GM18511 (cell line): ENCODE data around the gene HAT1.

ENCODE experiments used
- ATAC-seq: cut with Tn5 transposase; IDR thresholded peaks from one replicate; pipeline ENCODE4 v1.9.1; 2021; ENCODE audit warnings: mild to moderate bottlenecking, moderate library complexity; ENCODE audit not compliant: unreplicated experiment

Gene HAT1

DNA sequence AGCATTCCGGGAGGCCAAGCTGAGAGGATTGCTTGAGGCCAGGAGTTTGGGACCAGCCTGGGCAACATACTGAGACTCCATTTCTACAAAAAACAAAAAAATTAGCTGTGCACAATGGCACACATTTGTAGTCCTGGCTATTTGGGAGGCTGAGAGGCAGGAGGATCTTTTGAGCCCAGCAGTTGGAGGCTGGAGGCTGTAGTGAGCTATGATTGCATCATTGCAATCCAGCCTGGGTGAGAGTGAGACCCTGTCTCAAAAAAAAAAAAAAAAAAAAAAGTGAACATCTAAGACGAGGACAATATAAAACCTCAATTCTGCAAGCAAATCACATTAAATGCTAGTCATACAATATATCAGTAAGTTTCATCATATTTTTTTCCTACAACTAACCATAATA, 2.8 kb upstream of the HAT1 start:
- ATAC-seq: no peak

DNA sequence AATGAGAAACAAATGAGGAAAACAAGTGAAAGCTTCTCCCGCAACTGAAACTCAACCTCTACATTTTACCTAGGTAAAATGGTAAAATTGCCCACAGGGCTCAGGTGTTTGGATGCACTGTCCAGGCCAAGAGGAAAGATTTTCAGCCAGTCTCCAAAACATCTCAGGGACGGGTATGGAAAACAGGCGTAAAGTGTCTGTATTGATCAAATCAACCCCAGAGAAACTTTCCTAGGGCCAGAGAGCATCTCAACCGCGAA, 361 bp upstream of the HAT1 start:
- no peak for ATAC-seq

DNA sequence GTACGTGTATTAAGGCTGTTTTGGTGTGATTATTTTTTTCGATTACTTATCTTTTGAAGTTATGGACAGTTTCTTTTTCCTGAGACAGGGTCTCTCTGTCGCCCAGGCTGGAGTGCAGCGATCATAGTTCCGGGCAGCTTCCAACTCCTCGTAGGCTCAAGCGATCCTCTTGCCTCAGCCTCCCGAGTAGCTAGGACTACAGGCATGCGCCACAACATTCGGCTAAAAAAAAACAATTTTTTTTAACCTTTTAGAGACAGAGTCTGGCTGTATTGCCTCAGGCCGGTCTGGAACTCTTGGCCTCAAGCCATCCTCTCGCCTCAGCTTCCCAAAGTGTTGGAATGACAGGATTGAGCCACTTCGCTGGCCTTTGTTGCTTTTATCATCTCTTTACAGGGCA, 945 bp downstream of the HAT1 start:
- no peak for ATAC-seq

DNA sequence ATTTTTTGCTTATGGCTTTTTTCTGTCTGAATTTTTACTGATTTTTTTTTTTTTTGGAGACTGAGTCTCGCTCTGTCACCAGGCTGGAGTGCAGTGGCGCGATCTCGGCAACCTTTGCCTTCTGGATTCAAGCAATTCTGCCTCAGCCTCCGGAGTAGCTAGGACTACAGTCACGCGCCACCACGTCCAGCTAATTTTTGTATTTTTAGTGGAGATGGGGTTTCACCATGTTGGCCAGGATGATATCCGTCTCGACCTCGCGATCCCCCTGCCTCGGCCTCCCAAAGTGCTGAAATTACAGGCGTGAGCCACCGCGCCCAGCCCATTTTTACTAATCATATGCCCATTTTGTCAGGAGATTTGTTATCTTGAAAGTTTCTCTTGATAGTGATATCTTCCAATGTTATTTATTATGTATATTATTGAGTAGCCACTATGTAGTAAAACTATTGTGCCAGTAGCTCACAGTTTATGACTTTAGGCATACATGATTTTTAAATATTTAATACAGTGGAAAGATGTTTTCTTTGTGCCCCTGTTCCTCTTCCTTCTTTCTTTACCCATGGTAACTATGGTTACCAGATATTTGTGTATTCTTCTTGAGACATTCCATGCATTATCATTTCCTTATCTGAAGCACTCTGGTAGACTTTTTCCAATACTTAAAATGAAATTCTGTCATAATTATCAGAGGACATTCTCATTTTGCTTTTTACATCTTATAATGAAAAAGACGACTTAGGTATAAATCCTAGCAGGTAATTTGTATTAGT, 2.1 kb downstream of the HAT1 start:
- ATAC-seq: no peak

DNA sequence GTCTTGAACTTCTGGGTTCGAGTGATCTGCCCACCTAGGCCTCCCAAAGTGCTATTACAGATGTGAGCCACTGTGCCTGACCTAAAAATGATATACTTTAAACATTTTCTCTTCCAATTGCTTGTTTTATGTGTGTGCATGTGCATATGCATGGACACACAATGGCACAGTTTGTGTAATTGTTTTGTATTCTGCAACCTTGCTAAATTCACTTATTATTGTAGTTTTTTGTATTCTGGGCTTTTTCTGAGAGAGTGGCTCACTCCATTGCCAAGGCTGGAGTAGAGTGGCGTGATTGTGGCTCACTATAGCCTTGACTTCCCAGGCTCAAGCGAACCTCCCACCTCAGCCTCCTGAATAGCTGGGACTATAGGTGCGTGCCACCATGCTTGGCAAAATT, 8.1 kb downstream of the HAT1 start:
- no peak for ATAC-seq

DNA sequence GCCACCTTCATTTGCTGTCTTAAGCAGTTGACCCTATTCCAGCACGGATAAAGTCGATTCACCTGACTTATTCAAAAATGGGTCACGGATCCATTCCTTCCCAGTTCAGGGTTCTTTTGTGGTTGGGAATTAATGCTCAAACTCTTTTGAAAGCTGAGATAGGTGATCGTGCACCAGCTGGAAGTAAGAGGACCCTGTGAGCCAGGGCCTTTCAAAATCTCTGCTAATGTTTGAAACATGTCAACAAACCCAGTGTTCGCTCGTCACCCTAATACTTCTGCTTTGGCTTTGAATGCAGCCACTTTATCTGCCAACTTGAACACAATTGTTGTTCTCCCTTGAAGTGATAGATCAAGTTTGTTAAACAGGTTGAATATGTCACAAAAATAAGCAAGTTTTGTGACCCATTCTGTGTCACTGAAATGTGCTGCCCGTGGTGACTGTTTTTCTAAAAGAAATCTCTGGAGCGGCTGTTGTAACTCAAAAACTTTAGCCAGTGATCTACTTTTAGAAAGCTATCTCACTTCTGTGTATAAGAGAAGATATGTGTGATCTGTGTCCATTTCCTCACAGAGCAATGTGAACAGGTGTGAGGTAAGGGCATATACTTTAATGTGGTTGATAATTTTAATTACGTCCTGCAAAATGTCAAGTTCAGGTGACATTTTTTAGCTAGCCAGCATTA, 16.9 kb downstream of the HAT1 start:
- no peak for ATAC-seq

DNA sequence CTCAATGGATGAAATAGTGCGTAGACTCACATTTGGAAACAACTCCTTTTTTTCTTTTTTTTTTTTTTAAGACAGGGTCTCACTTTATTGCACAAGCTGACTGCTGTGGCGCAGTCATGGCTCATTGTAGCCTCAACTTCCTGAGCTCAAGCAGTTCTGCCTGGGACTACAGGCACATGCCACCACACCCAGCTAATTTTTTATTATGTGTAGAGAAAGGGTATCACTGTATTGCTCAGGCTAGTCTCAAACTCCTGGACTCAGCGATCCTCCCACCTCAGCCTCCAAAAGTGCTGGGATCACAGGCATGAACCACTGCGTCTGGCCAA, 17.4 kb downstream of the HAT1 start:
- no peak for ATAC-seq

DNA sequence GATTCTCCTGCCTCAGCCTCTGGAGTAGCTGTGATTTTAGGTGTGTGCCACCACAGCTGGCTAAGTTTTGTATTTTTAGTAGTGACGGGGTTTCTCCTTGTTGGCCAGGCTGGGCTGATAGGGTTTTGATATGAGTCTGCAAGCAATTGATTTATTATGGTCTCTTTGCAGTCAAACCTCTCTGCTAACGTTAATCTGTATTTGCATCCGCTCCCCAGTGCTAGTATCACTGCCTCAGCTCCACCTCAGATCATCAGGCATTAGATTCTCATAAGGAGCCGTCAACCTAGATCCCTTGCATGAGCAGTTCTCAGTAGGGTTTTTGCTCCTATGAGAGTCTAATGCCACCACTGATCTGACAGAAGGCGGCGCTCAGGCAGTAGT, 19.0 kb downstream of the HAT1 start:
- ATAC-seq: no peak

DNA sequence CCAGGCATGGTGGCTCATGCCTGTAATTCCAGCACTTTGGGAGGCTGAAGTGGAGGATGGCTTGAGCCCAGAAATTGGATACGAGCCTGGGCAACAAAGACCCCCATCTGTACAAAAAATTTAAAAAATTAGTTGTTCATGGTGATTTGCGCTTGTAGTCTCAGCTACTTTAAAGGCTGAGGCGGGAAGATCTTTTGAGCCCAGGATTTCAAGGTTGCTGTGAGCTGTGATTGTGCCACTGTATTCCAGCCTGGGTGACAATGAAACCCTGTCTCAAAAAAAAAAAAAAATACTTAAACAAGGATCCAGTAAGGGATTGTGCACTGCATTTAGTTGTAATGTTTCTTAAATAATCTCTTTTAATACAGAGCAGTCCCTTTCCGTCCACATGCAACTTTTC, 21.6 kb downstream of the HAT1 start:
- no peak for ATAC-seq

DNA sequence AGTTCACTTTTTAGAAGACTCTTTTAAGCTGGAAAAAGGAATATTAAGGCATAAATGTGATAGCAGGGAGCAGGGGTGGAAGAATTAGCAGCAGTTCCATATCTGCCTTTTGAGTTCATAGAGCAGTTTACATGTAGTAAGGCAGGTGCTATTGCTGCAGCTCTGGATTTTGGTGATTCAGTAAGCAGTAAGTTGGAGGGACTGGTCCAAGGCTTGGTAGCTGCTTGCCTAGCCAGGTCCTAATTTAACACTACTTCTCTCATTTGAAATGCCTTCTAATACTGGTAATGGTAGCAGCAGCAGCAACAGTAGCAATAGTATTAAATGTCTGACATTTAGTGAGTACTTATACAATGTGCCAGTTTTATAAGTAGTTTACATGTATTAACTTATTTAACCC, 30.0 kb downstream of the HAT1 start:
- ATAC-seq: no peak

DNA sequence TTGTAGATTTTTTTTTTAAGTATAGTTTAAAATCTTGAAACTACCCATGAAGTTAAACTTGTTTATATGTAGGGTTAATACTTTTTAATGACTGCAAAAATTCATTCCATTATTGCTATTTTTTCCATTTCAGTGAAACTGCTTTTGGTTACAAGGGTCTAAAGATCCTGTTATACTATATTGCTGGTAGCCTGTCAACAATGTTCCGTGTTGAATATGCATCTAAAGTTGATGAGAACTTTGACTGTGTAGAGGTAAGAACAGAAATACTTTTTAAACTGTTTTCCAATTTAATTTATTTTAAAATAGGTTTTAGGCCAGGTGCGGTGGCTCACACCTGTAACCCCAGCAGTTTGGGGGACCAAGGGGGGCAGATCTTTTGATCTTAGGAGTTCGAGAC, 30.5 kb downstream of the HAT1 start:
- ATAC-seq: no peak

DNA sequence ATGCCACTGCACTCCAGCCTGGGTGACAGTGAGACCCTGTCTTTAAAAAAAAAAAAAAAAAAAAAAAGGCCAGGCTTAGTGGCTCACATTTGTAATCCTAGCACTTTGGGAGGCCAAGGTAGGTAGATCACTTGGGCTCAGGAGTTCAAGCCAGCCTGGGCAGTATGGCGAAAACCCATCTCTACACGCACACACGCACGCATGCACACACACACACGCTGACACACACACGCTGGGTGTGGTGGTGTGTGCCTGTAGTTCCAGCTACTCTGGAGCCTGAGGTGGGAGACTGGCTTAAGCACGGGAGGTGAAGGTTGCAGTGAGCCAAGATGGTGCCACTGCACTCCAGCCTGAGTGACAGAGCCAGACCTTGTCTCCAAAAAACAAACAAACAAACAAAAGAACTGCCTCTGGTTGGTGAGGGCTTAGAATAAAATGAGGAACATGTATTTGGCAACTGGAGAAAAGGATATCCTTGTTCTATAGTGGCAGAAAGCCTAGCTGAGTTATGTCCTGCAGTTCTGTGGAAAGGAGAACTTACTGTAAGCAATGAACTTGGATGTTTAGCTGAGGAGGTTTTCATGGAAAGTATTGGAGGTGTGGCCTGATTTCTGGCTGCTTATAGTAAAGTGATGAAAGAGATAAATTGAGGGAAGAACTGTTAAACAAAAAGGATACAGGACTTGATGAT, 34.0 kb downstream of the HAT1 start:
- no peak for ATAC-seq

DNA sequence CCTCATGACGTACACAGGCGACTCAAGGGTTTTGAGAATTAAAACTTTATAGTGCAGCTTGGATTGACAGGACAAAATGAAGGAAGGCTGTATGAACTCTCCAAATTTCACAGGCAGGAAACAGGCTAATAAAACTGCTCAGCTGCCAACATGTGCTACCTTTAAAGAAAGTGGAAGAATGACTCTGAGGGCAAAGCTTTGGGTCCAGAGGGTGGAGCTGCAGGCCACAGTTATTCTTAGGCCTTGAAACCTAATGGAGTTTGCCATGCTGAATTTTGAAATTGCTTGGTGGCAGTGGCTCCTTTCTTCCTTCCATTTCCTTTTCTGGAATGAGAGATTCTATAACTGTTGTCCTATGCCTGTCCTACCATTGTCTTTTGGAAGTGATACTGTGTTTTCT, 34.8 kb downstream of the HAT1 start:
- no peak for ATAC-seq

DNA sequence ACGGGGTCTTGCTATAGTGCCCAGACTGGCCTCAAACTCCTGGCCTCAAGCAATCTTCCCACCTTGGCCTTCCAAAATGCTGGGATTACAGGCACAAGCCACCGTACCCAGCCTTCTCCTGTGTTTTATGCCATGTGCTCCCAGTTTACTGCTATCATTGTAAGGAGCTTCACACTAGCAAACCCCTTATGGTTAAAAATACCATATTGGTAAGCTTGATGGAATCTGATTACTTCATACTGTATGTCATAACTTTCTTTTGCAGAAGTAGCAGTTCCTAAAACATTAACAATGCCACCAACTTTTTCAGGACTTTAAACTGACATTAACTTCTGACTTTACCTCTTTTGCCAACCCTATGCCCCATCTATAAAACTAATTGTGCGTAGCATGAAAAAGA, 36.2 kb downstream of the HAT1 start:
- no peak for ATAC-seq

DNA sequence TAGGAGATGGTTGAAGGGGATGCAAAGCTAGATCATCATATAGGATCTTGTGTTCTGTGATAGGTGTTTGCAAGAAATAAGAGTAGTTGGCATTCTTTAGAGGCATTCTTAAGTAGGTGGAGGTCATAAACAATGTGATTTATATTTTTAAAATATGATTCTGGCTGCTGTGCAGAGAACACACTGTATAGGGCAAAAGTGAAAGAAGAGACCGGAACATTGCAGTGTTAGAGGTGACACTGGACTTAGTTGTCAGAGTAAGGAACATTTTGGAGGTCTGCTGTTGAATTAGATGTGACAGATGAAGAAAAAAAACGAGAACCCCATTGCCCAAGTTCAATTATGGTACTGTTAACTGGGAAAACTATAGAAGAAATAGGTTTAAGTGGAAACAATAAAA, 37.7 kb downstream of the HAT1 start:
- no peak for ATAC-seq

DNA sequence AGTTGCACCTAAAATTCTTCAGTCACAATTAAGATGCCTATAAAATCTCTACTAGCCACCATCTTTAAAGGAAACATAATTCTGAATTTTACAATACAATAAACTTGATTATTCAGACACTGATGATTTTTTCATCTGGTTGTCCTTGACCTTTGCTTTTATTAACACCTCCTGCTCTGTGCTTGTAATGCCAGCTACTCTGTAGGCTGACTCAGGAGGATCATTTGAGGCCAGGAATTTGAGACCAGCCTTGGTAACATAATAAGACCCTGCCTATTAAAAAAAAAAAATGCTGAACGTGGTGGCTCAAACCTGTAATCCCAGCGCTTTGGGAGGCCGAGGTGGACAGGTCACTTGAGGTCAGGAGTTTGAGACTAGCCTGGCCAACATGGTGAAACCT, 38.3 kb downstream of the HAT1 start:
- ATAC-seq: no peak

DNA sequence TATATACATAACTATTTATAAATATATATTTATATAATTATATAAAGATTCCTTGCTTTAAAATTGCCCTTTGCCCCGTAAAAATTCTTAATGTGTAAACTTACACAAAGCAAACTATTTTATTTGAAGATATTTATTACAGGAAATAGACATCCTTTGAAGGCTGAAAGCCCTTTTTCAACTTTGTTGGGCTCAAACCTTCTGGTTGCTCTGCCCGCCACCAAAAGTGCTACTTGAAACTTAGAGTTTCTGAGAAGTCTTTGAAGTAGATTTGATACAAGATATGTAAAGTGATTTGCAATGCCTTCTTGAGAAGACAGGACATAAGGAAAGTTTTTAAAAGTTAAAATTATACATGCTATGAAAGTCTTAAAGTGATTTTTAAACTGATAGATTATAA, 40.9 kb downstream of the HAT1 start:
- ATAC-seq: no peak

DNA sequence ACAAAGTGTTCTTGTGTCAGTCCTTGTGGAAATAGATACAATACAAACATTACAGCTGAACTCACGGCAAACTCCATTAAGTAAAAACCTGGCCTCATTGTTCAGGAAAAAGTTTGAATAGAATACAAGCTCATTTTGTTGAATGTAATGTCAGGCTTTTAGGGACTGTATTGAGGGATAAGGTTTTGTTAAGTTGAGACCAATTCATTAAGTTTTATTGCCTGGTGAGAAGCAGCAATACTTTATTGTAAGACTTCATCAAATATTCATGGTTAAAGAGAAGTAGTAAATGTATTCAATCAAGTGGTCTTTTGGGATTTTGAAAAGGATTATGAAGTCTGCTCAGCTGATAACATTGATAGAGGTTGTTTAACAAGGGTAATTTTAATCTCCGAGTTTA, 42.0 kb downstream of the HAT1 start:
- no peak for ATAC-seq

DNA sequence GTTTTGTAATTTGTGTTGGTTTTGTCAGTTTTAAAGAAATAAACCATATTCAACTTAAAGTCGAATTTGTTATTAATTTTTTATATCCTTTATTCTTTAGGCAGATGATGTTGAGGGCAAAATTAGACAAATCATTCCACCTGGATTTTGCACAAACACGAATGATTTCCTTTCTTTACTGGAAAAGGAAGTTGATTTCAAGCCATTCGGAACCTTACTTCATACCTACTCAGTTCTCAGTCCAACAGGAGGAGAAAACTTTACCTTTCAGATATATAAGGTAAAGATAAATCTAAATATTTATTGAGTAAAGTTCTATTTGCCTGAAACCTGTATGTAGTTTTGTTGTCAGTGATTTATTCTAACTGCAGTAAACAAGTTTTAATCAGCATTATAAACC, 43.0 kb downstream of the HAT1 start:
- ATAC-seq: no peak

DNA sequence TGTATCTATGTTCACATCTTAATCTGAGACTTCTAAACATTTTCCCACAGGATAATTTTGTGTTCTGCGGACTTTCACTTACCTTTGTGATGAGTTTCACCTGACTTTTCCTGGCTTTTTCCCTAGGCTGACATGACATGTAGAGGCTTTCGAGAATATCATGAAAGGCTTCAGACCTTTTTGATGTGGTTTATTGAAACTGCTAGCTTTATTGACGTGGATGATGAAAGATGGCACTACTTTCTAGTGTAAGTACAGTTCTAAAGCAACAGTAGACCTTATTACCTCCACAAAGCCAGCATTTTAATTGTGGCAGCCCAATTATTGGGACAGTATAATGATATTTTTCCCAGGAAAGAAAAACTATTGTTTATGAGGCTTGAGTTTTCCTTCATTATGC, 43.4 kb downstream of the HAT1 start:
- no peak for ATAC-seq

DNA sequence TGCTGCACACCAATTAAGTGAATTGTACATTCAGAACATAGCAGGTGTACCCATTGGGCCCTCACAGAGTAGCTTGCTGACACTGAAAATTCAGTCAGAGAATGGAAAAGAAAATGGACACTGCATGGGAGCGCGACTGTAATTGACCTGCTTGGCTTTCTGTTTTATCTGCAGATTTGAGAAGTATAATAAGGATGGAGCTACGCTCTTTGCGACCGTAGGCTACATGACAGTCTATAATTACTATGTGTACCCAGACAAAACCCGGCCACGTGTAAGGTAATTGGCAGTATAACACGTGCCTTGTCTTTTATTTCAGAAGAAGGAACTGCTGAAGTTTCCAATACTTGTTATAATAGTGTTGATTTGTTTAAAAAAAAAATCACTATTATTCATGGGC, 44.0 kb downstream of the HAT1 start:
- no peak for ATAC-seq

DNA sequence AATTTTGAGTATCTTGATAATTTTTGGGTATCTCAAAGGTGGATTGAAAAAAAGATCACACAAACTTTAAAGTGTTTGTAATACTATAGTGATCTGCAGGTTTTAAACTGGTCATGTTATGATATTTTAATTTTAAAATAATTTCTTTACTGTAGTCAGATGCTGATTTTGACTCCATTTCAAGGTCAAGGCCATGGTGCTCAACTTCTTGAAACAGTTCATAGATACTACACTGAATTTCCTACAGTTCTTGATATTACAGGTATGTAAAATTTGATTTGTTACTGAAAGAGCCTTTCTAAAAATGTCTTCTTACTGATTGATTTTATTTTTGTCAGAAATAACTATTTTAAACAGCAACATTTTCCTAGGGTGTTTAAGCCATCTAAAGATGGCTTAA, 44.4 kb downstream of the HAT1 start:
- ATAC-seq: no peak

DNA sequence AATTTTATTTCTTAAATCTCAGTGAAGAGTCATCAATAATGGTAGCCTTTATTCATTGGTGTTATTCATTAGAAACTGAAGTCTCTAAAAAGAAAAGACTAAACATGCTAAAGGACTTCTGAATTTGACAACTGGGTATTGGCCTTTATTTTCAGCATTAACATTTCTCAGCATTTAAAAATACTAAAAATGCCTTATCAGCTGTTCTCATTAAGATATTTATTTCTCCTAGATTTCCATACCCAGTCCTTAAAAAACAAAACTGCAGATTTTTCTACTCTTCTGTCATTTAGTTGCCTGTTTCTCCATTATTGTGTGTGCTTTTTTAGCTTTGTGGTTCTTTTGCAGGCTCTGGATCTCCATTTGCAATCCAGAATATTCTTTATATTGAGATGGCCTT, 46.2 kb downstream of the HAT1 start:
- ATAC-seq: no peak
